ENCODE data around the gene KRTAP4-16. TPM values are rescaled to one million over a fixed set of nuclear protein-coding genes. Genes with fewer than 3 reads are reported as not detected.
"Not testable (repeated sequence)": the region's sequence is repeated elsewhere in the genome, so short reads cannot be mapped to it uniquely, and the experiment has no call there.

The KRTAP4-16 gene
- total RNA-seq, 4 donors from 2014 or later = not detected

DNA sequence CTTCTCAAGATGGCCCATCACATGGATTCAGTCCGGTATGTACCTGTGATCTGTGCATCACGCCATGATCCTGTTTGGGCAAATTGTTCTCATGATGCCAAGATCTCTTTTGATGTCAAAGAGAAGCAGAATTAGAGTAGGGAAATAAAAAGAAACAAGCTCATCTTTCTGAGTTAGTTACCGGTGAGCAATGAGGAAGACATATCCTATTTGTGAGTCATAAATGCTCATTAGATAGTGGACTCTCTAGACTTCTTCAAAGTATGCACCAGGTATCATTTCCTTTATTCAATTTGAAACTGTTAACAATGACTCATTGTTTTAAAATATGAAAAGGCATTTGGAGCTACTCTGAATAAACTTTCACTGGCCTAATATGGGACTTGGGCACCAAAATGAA is 30.0 kb upstream of the KRTAP4-16 start:
- Histone ChIP-seq H3K36me3 (no peaks in the 10 kb centered on the region), H3K4me3 (no peak overlapping the region), H3K27me3 (no peaks in the 10 kb centered on the region), H3K27ac (no peak overlapping the region), H3K4me1 (no peaks in the 10 kb centered on the region), H3K9me3 (no peaks in the 10 kb centered on the region)
- no peak for DNase-seq
- TF ChIP-seq, protein P1, sequence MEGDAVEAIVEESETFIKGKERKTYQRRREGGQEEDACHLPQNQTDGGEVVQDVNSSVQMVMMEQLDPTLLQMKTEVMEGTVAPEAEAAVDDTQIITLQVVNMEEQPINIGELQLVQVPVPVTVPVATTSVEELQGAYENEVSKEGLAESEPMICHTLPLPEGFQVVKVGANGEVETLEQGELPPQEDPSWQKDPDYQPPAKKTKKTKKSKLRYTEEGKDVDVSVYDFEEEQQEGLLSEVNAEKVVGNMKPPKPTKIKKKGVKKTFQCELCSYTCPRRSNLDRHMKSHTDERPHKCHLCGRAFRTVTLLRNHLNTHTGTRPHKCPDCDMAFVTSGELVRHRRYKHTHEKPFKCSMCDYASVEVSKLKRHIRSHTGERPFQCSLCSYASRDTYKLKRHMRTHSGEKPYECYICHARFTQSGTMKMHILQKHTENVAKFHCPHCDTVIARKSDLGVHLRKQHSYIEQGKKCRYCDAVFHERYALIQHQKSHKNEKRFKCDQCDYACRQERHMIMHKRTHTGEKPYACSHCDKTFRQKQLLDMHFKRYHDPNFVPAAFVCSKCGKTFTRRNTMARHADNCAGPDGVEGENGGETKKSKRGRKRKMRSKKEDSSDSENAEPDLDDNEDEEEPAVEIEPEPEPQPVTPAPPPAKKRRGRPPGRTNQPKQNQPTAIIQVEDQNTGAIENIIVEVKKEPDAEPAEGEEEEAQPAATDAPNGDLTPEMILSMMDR (IDR thresholded peaks at IDR 0.05) = no peak
- no peak for TF ChIP-seq POLR2A (IDR thresholded peaks at IDR 0.05)

DNA sequence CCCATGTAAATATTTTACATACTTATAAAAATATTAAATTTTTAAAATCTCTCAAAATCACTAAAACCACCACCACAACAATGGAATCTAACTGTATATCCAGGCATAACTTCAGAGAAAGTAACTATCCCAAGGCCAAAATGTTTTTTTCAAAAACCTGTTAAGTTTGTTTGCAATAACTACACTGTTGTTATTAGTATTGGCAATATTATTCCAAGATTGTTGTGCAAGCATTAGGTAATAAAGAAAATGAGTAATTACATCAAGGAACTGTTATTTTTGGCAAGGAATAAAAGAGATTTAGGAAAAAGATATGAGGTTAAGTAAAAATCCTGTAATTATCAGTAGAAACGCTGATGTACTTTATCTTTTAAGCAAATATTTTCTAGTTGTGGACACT is 25.4 kb upstream of the KRTAP4-16 start:
- TF ChIP-seq POLR2A (IDR thresholded peaks at IDR 0.05) = no peak
- TF ChIP-seq, protein P1 (IDR thresholded peaks at IDR 0.05) = no peak
- no peaks in the 10 kb centered on the region for H3K36me3 ChIP-seq
- H3K9me3 ChIP-seq = no peaks in the 10 kb centered on the region
- DNase-seq = no peak
- no peak overlapping the region for H3K4me3 ChIP-seq
- H3K4me1 ChIP-seq = no peaks in the 10 kb centered on the region
- no peaks in the 10 kb centered on the region for H3K27me3 ChIP-seq
- H3K27ac ChIP-seq = no peak overlapping the region

DNA sequence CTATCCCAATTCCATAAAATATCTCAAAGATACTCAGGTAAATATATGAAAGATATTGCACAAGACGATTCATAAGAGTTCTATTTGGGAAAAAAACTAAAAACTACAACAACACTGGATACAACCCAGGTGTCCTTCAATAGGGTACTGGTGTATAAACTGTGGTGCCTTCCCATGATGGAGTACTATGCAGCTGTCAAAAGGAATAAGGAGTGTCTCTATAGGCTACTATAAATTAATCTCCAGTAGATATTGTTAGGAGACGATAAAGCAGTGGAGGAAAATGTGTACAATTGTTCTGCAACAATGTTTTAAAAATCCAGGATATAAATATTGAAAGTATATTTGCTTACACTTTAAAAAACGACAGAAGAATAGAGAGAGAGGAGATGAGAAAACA is 24.4 kb upstream of the KRTAP4-16 start:
- no peak for DNase-seq
- Histone ChIP-seq H3K27me3 (no peaks in the 10 kb centered on the region), H3K4me3 (no peak overlapping the region), H3K27ac (no peak overlapping the region), H3K36me3 (no peaks in the 10 kb centered on the region), H3K9me3 (no peaks in the 10 kb centered on the region), H3K4me1 (no peaks in the 10 kb centered on the region)
- TF ChIP-seq, protein P1 (IDR thresholded peaks at IDR 0.05) = no peak
- no peak for TF ChIP-seq POLR2A (IDR thresholded peaks at IDR 0.05)

DNA sequence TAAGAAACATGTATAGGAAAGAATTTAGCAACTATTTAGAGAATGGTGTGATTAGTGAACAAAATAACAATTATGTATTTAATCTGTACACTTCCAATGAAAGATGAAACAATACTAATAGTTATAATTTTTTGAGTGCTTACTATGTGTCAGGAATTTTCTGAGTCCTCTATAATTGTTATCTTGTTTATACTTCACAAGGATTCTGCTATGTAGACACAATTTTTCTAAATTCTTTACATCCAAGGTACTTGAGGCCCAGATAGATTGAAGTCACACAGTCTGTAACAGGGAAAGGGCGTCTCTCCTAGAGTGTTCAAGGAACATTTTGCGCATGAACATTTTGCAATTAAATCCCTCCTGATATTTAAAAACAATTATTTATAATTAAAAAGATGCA is 23.1 kb upstream of the KRTAP4-16 start:
- no peak for DNase-seq
- no peaks in the 10 kb centered on the region for H3K9me3 ChIP-seq
- no peak overlapping the region for H3K4me3 ChIP-seq
- H3K27me3 ChIP-seq = no peaks in the 10 kb centered on the region
- H3K4me1 ChIP-seq = no peaks in the 10 kb centered on the region
- no peak overlapping the region for H3K27ac ChIP-seq
- H3K36me3 ChIP-seq = no peaks in the 10 kb centered on the region
- no peak for TF ChIP-seq POLR2A (IDR thresholded peaks at IDR 0.05)
- TF ChIP-seq, protein P1 (IDR thresholded peaks at IDR 0.05) = no peak

DNA sequence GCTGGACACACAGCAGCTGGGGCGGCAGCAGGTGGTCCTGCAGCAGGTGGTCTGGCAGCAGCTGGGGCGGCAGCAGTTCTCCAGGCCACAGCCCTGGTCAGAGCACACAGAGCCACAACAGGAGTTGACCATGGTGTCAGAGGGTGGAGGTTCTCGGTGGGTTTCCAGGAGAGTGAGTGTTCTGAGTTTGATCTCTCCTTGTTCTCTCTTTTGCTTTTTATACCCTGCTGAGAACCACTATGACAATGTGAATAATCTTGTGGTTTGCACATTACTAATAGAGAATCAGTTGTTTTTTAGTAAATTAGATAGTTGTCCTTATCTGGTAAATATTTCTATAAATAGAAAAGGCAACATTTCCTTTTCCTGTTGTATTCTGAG is 22.0 kb upstream of the KRTAP4-16 start, which contains the start of gene KRTAP4-12:
TSS of gene KRTAP4-12 (minus strand) at position 192 of the 381 bp plus-strand sequence. CDS start at position 132, 60 bp downstream.
- not testable (repeated sequence) for H3K4me1 ChIP-seq, H3K36me3 ChIP-seq, H3K27me3 ChIP-seq, H3K4me3 ChIP-seq, H3K9me3 ChIP-seq, DNase-seq, H3K27ac ChIP-seq

DNA sequence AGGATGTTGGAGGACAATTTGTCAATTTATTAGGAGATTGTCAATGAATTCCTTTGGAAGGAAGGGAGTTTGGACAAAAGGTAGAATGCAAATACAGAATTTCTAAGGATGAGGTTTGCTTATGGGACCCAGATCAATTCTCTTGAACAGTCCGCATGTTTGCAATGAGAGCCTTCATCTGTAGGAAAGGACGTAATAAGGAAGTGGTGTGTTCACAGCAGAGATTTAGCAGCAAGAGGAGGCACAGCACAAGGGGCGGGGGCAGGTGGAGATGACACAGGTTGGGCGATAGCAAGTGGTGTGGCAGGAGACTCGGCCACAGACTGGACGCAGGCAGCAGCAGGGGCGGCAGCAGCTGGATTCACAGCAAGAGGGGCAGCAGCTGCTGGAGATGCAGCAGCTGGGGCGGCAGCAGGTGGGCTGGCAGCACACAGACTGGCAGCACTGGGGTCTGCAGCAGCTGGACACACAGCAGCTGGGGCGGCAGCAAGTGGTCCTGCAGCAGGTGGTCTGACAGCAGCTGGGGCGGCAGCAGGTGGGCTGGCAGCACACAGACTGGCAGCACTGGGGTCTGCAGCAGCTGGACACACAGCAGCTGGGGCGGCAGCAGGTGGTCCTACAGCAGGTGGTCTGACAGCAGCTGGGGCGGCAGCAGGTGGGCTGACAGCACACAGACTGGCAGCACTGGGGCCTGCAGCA is 21.4 kb upstream of the KRTAP4-16 start:
- not testable (repeated sequence) for H3K27ac ChIP-seq, H3K27me3 ChIP-seq, DNase-seq, H3K4me3 ChIP-seq, H3K4me1 ChIP-seq, H3K9me3 ChIP-seq, H3K36me3 ChIP-seq

DNA sequence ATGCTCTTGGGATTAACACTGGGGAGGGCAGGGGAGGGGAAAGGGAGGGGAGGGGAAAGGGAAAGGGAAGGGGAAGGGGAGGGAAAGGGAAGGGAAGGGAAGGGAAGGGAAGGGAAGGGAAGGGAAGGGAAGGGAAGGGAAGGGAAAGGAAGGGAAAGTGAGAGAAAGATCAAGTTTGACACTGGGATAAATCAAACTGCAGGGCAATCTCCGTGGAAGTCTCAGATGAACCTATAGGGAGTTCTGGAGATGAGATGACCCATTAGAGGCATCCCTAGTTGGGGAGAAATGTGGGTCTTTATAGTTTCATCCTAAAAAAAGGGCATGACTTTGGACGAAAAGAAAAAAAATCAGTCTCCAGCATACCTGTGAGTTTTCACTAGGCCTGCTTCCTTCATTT is 19.7 kb upstream of the KRTAP4-16 start:
- no peak for TF ChIP-seq POLR2A (IDR thresholded peaks at IDR 0.05)
- TF ChIP-seq, protein P1 (IDR thresholded peaks at IDR 0.05) = no peak
- H3K9me3 ChIP-seq = no peaks in the 10 kb centered on the region
- H3K27me3 ChIP-seq = no peaks in the 10 kb centered on the region
- H3K4me3 ChIP-seq = no peak overlapping the region
- H3K36me3 ChIP-seq = no peaks in the 10 kb centered on the region
- no peak for DNase-seq
- H3K4me1 ChIP-seq = no peaks in the 10 kb centered on the region
- no peak overlapping the region for H3K27ac ChIP-seq

DNA sequence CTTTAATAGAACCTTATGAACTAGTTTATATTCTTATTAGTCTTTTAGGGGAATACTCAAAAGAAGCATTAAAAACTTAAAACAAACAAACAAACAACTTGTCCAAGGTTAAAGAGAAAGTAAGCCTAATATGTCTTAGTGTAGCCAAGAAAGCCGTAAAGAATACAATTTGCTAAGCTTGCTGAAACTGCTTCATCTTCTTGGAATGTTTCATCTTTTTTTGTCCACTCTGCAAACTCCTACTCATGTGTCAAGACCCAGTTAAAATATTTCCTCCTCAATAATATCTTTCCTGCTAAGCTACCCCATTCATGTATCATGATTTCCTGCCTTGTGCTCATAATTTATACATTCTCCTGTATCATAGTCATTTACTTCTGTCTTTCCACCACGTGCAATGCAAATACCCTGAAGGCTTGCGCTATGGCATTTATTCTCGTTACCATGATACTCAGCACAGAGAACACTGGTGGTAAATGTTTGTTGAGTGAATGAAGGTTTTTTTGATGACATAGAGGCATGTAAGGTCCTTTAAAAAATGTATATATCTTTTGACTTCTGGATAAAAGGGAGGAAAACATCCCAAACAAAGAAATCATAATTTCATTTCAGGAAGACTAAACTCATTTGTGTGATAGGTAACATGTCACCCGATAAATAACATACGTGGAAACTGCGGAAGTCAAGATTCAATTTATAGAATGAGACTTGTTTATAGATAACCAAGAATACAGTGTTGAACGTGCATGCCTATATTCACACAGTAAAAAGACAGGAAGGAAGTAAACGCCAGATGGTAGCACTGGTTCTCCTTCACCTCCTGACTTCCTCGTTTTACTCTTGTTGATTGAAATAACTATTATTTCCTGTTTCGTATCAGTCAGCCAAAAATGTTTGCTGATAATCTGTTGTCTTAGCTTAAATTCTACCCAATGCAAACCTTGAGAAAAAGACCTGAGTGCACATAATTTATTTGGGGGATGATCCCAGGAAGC is 18.0 kb upstream of the KRTAP4-16 start:
- not testable (repeated sequence) for DNase-seq, H3K27me3 ChIP-seq, H3K4me3 ChIP-seq, H3K4me1 ChIP-seq, H3K36me3 ChIP-seq, H3K9me3 ChIP-seq
- peak overlapping the region in 1 of 4 donors; percentile 46 for H3K27ac ChIP-seq
